ENCODE measurements around the gene PRDM16.

PRDM16 gene

GRCh38 chr1:3316340-3316943 is 247.4 kb downstream of the PRDM16 start:
- DNase-seq = no peak

- no peak for DNase-seq
Measured at GRCh38 chr1:3317456-3317855, 248.5 kb downstream of the PRDM16 start.

- DNase-seq = no peak
Measured at GRCh38 chr1:3318329-3318728, 249.3 kb downstream of the PRDM16 start.

DNA sequence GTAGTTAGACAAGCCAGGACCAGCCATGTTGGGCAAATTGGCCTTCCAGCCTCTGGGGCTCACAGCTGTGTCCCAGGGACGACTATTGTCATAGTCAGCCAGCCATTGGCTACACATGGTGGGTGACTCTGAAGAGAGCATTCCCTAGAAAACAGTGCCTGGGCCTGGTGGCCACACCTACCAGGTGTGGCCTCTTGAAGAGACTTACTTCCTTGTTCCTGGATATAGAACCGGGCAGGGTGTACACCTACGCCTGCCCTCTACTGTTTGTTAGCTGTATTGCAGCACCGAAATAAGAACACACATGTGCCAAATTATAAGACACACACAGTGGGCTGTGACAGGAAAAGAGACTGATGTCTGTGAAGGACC is 250.9 kb downstream of the PRDM16 start:
- peak; percentile 29 to 48 for DNase-seq

GRCh38 chr1:3320246-3321152 is 251.5 kb downstream of the PRDM16 start:
- DNase-seq = no peak

DNA sequence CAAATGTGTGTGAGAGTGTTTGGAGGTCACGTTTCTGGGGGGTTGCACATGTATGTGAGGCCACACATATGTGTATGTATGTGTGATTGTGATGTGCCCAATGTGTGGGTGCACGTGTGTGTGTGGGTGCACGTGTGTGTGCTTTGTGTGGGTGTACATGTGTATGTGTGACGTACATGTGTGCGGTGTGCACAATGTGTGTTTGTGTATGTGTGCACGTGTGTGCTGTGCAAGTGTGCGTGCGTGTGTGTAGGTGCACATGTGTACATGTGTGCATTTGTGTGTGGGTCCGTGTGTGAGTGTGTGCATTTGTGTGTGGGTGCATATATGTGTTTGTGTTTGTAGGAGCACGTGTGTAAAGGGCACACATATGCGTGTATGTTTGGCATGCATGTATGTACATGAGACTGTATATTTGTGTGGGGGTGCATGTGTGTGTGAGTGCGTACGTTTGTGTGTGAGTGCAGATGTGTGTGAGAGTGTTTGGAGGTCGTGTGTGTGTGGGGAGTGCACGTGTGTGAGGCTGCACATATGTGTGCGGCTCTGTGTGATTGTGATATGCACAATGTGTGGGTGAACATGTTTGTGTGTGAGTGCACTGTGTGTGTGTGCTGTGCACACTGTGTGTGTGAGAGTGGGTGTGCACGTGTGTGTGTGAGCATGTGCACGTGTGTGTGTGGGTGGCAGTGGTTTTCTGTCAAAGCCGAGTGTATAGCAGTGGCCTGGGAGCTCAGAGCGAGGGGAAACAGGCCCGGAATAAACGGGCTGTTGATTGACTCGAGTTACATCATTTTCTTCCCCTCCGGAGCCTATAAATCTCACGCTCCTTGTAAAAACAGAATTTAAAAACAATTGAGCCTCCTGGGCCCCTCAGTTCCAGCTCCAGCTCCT is 252.8 kb downstream of the PRDM16 start:
- no peak for DNase-seq

GRCh38 chr1:3322450-3323020 is 253.5 kb downstream of the PRDM16 start:
- DNase-seq = no peak

- DNase-seq = no peak
Measured at GRCh38 chr1:3323021-3323795, 254.2 kb downstream of the PRDM16 start.

- DNase-seq = no peak
Measured at GRCh38 chr1:3323796-3324703, 255.0 kb downstream of the PRDM16 start.

DNA sequence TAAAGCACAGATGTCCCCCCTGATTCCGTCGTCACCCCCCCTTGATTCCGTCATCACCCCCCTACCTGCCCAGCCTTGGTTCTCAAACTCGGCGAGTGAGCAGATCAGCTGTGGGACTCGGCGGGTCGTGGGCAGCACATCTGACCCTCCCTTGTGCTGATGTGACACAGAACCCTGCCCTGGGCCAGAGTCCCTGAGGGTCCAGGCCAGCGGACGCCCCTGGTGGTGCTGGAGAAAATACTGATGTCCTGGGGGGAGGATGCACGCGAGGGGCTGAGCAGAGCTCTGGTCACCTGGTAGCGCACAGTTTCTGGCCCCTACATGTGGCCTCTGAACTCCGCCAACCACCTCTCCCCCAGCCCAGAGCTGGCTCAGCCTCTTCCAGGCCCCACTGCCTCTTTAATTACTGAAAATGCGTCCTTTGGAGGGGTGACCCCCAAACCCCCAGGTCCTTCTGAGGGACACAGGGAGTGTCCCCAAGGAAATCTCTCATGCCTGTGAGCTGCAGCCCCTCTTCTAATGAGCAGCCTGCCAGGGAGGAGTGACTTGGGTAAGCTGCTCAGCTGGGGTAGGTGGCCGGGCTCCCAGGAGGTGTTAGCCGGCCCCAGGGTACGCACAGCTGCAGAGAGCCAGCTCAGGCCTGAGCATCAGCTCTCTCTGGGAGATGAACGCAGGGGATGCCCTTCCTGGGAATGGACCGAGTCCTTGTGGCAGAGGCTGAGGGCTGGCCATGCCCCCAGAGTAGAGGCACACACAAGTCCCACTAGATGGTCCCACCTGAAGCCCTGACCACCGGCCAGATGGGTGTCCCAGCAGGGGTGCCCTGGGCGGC is 255.9 kb downstream of the PRDM16 start:
- no peak for DNase-seq

GRCh38 chr1:3326516-3327388 is 257.7 kb downstream of the PRDM16 start:
- no peak for DNase-seq

- no peak for DNase-seq
Measured at GRCh38 chr1:3327389-3327702, 258.3 kb downstream of the PRDM16 start.

- DNase-seq = no peak
Measured at GRCh38 chr1:3327936-3328590, 259.1 kb downstream of the PRDM16 start.

- no peak for DNase-seq
Measured at GRCh38 chr1:3329640-3330281, 260.8 kb downstream of the PRDM16 start.

DNA sequence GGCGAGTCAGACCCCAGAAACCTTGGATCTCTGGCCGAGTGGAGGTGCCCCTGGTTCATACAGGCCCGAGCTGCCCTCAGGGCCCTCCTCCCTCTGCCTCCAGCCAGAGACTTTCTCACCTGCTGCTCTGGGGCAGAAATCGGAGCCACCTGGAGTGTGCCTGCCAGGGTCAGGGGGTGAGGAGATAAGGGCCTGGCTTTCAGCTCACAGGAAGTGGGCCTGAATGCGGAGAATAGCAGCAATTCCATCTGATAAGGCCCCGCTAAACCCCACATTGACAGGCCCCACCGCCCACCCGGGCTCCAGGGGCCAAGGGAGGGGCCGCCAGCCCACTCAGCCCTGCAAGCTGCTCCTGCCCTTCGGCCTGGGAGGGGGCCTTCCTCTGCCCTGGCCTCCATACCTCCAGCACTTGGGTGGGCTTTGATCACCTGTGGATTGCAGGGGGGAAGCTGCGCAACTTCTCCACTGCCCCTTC is 261.8 kb downstream of the PRDM16 start:
- no peak for DNase-seq

DNA sequence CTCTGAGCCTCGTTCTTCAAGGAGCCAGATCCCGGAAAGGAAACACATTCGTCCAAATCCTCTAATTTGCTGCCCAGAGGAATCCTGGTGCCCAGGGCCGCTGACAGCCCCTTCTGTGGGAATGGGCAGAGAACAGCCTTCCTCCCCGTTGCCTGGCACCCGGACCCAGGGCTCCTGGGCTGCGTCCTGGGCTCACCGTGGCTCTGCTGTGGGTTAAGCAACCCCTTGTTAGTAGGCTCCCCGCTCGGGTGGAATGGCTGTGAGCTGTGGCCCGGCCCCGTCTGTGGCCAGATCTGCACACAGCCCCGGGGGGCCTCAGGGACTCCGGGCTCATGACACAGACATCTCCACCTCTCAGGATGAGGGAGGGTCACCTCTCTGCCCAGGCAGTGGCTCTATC is 262.6 kb downstream of the PRDM16 start:
- DNase-seq = no peak

- DNase-seq = no peak
Measured at GRCh38 chr1:3332043-3332442, 263.0 kb downstream of the PRDM16 start.

DNA sequence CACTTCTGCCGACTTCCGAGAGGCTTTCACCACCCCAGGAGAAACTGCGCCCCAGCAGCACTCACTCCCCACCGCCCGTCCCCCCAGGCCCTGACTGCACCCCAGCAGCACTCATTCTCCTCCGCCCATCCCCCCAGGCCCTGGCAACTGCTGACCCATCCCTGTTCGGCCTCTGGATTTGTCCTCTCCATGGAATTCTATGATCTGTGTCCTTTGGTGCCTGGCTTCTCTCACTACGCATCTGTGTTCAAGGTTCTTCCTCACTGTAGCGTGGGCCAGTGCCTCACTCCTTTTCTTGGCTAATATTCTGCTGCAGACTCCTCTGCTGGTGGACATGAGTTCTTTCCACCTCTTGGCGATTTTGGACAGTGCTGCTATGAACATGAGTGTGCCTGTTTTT is 263.7 kb downstream of the PRDM16 start:
- DNase-seq = no peak

All from Kasumi-1 (cell line).